GM21367 (cell line): ENCODE measurements around the gene TMEM108.

Experiments
- ATAC-seq: cut with Tn5 transposase; IDR thresholded peaks from one replicate; pipeline ENCODE4 v1.9.1; 2021; ENCODE audit not compliant: unreplicated experiment

The TMEM108 gene

GRCh38 chr3:133301731-133302130, 263.5 kb downstream of the TMEM108 start:
- no peak for ATAC-seq

- no peak for ATAC-seq
These were observed 265.2 kb downstream of the TMEM108 start for GRCh38 chr3:133303430-133303829.

DNA sequence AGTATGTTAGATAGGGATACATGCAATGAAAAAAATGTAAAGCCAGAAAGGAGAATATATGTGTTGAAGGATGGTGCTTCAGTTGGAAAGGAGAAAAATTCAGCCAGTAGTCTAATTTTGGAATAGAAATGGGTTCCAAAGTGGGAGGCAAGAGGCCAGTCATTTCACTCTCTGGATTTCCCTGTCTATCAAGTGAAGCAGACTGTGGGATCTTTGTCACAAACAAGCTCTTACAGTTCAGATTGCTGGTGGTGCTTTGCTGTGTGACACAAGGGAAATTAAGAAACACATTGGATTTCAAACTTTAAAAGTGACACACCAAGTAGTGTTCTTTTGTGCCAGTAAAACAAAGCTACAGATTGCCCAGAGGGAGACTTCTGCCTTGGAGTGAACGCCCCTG, 279.7 kb downstream of the TMEM108 start:
- ATAC-seq, result no peak

GRCh38 chr3:133328373-133328772, 290.2 kb downstream of the TMEM108 start:
- no peak for ATAC-seq

- no peak for ATAC-seq
These were observed 291.4 kb downstream of the TMEM108 start for GRCh38 chr3:133329626-133330025.

DNA sequence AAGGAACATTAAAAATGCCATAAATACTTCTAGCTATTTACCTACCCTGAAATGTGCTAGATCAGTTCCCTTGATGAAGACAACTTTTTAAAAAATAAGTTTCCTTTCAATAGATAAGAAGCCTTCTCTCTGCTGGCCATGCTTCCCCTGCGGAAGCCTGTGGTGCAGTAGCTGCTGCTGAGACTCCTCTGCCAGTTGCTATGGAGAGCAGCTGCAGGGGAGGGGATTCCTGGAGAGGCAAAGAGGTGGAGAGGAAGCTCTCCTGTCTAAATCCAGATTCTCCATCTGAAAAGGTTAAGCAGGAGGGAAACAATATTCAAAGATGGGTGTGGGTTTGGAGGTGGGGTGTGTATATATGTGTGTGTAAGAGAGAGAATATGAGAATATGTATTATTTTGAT, 291.9 kb downstream of the TMEM108 start:
- ATAC-seq, result no peak

DNA sequence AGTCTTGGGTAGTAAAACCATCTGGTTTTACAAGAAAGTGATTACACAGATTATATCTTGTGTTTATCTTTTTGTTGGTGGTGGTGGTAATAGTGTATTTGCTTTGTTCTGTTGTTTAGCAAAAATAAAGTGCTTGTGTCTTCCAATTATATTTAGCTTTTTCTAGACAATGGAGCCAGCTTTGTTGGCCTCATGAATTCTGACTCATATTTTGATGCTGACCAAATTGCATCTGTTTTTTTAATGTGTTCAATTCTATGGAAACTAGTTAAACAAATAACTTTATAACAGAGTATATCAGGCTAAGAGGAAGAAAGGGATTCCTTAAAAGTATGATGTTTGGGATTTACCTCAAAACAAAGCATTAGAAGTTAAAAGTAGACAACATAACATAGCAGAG, 292.3 kb downstream of the TMEM108 start:
- ATAC-seq, result no peak

- no peak for ATAC-seq
These were observed 316.5 kb downstream of the TMEM108 start for GRCh38 chr3:133354721-133355120.

DNA sequence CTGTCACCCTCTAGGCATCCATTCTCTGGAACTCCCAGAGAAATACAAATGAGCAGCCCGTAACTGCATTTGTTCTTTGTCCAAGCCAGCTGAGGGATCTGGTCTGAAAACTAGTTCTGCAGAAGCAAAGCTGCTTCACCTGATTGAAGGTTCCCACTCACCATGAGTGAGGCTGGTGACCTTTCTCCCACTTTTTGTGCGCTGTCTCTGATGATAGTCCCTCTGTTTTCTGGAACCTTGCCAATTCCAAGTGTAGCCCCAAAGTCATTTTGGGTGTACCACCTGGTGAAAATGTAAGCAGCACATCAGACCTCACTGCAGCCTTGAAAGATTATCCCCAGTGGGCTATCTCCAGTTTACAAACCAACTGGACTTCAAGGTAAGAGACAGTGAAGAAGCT, 322.3 kb downstream of the TMEM108 start:
- no peak for ATAC-seq

DNA sequence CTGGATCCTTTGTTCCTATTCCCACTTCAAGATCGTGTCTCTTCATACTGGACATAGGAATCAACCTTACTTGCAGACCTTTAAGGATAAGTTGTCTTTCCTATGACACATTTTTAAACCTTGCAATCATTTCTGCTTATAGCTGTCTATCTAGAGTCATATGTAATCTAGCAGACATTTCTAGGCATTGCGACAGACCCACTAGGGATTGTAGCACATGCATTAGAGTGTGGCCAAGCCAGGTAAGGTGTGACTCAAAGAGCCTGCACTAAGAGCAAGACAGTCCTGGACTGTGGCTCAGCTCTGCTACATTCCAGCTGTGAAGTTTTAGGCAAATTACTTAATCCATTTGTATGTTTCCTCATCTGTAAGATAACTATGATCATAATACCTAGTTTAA, 322.8 kb downstream of the TMEM108 start:
- ATAC-seq, result no peak

GRCh38 chr3:133361435-133361834, 323.2 kb downstream of the TMEM108 start:
- no peak for ATAC-seq

- no peak for ATAC-seq
These were observed 324.3 kb downstream of the TMEM108 start for GRCh38 chr3:133362539-133362938.

DNA sequence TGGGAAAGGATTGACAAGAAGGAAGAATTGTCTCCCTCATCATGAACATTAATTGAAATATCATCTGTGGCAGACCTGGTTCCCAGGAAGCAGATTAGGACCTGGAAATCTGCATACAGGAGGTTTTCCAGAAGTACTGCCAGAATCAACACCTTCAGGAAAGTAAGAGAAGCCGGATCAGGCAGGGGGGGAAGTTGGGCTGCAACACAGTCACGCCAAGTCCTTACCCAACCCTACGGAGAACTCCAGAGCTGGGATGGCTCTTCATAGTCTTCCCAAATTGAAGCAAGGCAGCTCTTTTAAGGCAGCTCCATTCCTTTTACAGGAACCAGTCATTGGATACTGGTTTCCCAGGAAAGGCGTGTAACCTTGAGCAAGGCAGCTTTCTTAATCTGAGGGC, 326.5 kb downstream of the TMEM108 start:
- no peak for ATAC-seq

DNA sequence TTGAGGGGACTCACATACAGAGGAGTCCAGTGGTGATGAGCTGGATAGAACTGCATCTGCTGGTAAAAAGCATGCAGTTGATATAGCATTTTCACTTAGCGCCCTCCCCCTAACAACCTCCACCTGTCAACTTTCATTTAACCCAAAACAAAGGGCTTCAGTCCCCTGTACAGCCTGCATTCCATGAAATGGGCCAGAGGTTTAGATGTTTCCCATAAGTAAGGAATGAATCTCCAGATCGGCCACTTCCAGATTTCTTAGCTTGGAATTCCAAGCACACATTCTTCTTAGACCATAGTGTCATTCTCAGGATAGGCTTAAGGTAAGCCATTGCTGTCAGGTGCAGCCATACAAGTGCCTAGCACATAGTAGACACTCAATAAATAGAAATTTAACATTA, 328.7 kb downstream of the TMEM108 start:
- no peak for ATAC-seq

DNA sequence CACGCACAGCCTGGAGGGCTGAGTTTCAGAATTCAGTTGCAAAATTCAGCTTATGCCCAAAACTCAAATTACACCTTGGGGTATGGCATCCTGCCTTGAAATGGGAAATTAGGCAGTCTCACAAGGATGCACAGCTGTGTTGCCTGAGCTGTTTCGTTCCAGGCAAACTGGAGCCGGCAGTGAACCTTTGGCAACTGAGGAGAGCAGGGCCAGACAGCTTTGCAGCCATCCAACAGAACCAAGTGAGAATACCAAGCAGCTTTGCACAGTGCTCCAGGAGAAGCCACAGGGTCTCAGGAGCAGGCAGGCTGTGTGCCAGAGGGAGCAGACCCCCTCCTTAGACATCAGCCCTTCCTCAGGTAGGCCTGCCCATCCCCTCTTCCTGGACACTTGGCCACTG, 329.2 kb downstream of the TMEM108 start:
- no peak for ATAC-seq

- ATAC-seq, result no peak
These were observed 329.8 kb downstream of the TMEM108 start for GRCh38 chr3:133367956-133368355.

DNA sequence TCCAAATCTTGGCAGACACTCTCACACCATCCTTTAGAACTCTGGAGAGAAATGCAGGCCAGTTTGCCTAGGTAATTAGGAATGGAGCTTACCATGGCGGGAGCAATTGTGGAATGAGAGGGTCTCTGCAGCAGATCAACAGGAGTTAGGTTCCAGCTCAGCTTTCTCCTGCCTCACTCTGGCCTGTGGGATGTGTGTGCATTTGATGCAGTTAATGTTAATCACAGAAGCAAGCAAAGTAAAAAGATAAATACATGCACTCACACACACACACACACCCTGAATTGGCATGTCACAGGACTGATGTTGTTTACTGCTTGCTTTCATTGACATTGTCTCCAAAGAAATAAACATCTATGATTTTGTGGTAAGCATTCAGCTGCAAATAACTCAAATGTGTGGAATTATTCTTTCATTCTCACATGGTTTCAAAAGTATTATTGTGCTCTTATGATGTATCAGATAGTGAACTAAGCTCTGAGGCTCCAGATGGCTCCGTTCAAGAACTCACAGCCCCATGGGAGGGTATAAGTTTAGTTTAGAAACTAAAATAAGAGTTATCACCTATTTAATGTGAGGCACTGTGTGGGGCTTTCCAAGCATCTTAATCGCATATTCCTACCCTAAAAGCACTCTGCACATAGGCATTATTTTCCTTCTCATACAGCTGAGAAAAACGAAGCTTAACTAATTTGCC, 330.3 kb downstream of the TMEM108 start:
- no peak for ATAC-seq

DNA sequence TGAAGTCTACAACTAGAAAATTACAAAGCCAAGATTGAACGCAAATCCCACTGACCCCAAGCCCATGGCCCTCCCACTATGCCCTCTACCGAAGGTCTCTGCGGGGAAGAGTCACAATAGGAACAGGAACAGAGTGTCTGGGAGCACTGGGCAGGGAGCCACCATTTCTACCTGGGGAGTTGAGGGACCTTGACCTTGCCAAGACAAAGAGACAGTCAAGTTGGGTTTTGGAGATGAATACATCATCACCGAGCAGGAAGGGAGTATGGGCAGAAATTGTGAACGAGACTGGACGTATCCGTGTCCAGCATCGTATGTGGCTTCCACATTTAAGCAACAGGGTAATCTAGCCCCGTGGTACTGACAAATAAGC, 330.9 kb downstream of the TMEM108 start:
- no peak for ATAC-seq

DNA sequence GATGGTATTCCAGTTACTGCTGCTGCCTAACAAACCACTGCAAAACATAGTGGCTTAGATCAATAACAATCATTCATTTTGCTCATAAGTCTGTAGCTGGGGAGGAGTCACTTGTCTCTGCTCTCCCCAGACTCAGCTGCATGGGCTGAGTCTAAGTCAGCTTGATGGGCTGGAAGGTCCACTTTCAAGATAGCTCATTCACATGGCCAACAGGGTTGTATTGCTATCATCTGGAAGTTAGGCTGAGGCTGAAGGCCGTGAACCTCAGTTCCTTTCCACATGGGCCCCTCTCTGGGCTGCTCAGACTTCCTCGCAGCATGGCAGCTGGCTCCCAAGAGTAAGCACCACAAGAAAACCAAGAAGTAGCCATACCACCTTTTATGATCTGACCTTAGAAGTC, 333.0 kb downstream of the TMEM108 start:
- no peak for ATAC-seq

DNA sequence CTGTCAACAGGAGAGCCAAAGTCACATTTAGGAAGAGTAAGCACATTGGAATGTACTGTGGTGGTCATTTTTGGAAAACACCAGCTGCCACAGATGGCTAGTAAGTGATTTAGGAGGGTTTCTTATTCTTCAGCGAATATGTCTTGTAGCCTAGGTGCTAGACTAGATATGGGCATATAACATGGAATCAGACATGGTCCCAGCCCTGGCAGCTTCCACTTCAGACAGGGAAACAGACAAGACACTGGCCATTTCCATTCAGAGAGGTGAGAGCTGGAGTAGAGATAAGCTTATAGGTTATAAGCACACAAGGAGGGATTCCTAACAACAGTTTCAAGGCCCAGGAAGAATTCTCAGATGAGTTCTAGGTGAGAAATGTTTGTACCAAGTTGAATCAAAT, 333.5 kb downstream of the TMEM108 start:
- ATAC-seq, result no peak

DNA sequence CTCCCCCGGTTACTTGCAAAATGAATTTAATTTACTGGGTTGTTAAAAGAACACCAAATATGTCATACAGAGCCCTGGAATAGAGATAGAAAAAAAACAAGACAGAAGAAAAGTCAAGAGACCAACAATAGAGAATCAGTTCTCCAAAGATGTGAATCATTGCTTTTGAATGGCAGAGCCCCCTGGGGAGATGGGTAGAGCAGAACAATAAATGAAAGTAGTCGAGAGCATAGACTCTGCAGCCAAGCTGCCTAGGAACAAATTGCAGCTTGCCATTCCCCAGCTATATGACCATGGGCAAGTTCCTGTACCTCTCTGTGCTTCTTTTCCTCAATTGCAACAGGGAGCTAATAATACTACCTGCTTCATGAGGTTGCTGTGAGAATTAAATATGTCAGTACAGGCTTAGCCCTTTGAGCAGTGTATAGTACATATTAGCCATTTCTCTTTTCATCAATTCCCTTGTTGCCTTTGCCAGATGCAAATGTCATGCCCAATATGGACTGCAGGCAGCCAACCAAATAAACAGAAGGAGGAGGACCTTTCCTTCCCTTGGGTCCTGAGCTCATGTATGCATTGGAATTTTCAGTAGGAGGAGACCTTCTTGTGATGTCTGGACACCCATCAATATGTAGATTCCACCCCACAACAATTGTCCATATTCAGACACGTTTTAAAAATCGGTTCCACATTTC, 336.7 kb downstream of the TMEM108 start:
- no peak for ATAC-seq

GRCh38 chr3:133375403-133375745, 337.2 kb downstream of the TMEM108 start:
- no peak for ATAC-seq

- no peak for ATAC-seq
These were observed 338.6 kb downstream of the TMEM108 start for GRCh38 chr3:133376810-133377209.
